GM23338 (cell line): ENCODE results near the gene SMIM45.

Experiments
- ATAC-seq: fragments of 200-7000 bp; cut with Tn5 transposase; 3 replicates; pipeline ENCODE4 v1.9.1; 2020
- DNase-seq: peaks from one replicate; pipeline ENCODE4 v3.0.0-alpha.2; 2015; ENCODE audit warnings: low spot score
- H2AFZ ChIP-seq: fragments of 200-600 bp; sonication (generic); 2 replicates; pipeline ENCODE4 v1.8.0; 2016; ENCODE audit warnings: antibody characterized with exemption, mild to moderate bottlenecking, moderate library complexity
- H3F3A ChIP-seq: fragments of 200-600 bp; sonication (generic); replicated peaks from 2 replicates; pipeline ENCODE4 v1.8.0; 2017; ENCODE audit warnings: antibody characterized with exemption, mixed run types, low read depth
- H3K27ac ChIP-seq: fragments of 200-600 bp; sonication (generic); 2 replicates; pipeline ENCODE4 v1.6.1; 2016; ENCODE audit warnings: low read depth
- H3K27me3 ChIP-seq: fragments of 200-600 bp; sonication (generic); 2 replicates; pipeline ENCODE4 v1.8.0; 2016; ENCODE audit warnings: mild to moderate bottlenecking, mixed run types, moderate library complexity; ENCODE audit not compliant: insufficient read depth
- H3K36me3 ChIP-seq: fragments of 200-600 bp; sonication (generic); 2 replicates; pipeline ENCODE4 v1.8.0; 2016; ENCODE audit warnings: mild to moderate bottlenecking; ENCODE audit not compliant: insufficient read depth
- H3K4me1 ChIP-seq: fragments of 200-600 bp; sonication (generic); 2 replicates; pipeline ENCODE4 v1.8.0; 2016; ENCODE audit warnings: mild to moderate bottlenecking, moderate library complexity; ENCODE audit not compliant: insufficient read depth
- H3K4me2 ChIP-seq: fragments of 200-600 bp; sonication (generic); 2 replicates; pipeline ENCODE4 v1.7.1; 2017; ENCODE audit warnings: mixed run types
- H3K4me3 ChIP-seq: fragments of 200-600 bp; sonication (generic); 2 replicates; pipeline ENCODE4 v1.6.1; 2016; ENCODE audit warnings: mixed run types
- H3K79me2 ChIP-seq: fragments of 200-600 bp; sonication (generic); replicated peaks from 2 replicates; pipeline ENCODE4 v1.8.0; 2017; ENCODE audit warnings: mild to moderate bottlenecking; ENCODE audit not compliant: insufficient read depth
- H3K9me2 ChIP-seq: fragments of 200-600 bp; sonication (generic); 2 replicates; pipeline ENCODE4 v1.8.0; 2017; ENCODE audit not compliant: insufficient read depth
- H4K20me1 ChIP-seq: fragments of 200-600 bp; sonication (generic); replicated peaks from 2 replicates; pipeline ENCODE4 v1.8.0; 2017; ENCODE audit warnings: mild to moderate bottlenecking; ENCODE audit not compliant: insufficient read depth
- H3K27ac Mint-ChIP-seq: 2 replicates; pipeline ENCODE4 v1.8.0; 2020; ENCODE audit warnings: inconsistent platforms, mild to moderate bottlenecking, moderate library complexity, mixed read lengths
- H3K27me3 Mint-ChIP-seq: 3 replicates; pipeline ENCODE4 v1.8.0; 2022; ENCODE audit warnings: low read depth, mild to moderate bottlenecking, moderate library complexity, mixed read lengths, inconsistent platforms; ENCODE audit not compliant: insufficient read depth, poor library complexity
- H3K36me3 Mint-ChIP-seq: 3 replicates; pipeline ENCODE4 v1.8.0; 2021; ENCODE audit warnings: low read depth, mild to moderate bottlenecking, inconsistent platforms, moderate library complexity, mixed read lengths
- H3K4me1 Mint-ChIP-seq: 3 replicates; pipeline ENCODE4 v1.8.0; 2020; ENCODE audit warnings: mild to moderate bottlenecking, inconsistent platforms, mixed read lengths
- H3K4me3 Mint-ChIP-seq: 3 replicates; pipeline ENCODE4 v1.8.0; 2021; ENCODE audit warnings: moderate library complexity, mild to moderate bottlenecking, inconsistent platforms, mixed read lengths
- H3K9me3 Mint-ChIP-seq: 3 replicates; pipeline ENCODE4 v1.8.0; 2020; ENCODE audit warnings: moderate library complexity, mild to moderate bottlenecking, inconsistent platforms, mixed read lengths
- EZH2 ChIP-seq: fragments of 200-600 bp; sonication (generic); IDR thresholded peaks from one replicate; pipeline ENCODE4 v1.8.0; 2017; ENCODE audit warnings: antibody characterized with exemption, mild to moderate bottlenecking, low read depth; ENCODE audit not compliant: unreplicated experiment
- STAT1 ChIP-seq: IDR thresholded peaks from one replicate; pipeline ENCODE4 v1.6.1; 2016; ENCODE audit warnings: antibody characterized with exemption; ENCODE audit not compliant: unreplicated experiment
- TF ChIP-seq, protein P1 (sequence below): IDR thresholded peaks from one replicate; pipeline ENCODE4 v1.6.1; 2018; ENCODE audit warnings: antibody characterized with exemption; ENCODE audit not compliant: unreplicated experiment
- TF ChIP-seq, protein P2 (sequence below): IDR thresholded peaks from 2 replicates; pipeline ENCODE4 v1.6.1; 2016; ENCODE audit warnings: antibody characterized with exemption

SMIM45 gene

DNA sequence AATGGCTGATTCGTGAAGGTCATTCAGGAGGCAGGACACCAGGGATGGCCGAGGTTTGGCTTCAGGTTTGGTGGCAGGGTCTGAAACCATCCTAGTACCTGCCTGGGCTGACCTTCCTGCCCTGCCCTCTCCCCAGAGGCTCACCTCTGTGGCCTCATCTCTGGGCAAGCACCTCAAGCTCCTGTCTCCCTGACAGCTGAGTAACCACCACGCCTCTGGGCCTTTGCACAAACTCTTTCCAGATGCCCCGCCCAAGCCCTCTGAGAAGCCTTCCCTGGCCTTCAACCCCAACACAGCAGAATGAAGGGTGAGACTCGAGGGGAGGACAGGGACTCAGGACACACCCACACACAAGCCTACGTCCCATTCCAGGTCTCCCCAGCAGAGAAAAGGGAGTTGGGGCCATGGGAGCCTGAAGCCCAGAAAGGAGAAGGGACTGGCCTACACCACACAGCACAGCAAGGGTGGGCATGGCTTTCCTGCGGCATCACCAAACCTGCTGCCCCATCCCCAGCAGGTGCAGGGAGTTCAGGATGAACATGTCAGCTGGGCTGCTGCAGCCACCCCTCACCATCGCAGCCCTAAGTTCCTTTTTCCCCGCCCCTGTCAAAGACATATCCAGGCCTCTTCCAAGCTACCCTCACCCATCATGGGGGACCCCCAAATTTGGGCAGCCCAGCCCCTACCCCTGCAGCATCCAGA lies 39.5 kb upstream of the SMIM45 start:
- Histone ChIP-seq H3K4me2 (no peak overlapping the region), H3K79me2 (no peaks in the 10 kb centered on the region), H2AFZ (no peak overlapping the region), H3K36me3 (no peaks in the 10 kb centered on the region), H3K9me2 (no peaks in the 10 kb centered on the region), H3K27me3 (peaks cover 93% of the 10 kb centered on the region), H3F3A (peaks cover 17% of the 10 kb centered on the region), H3K4me3 (no peak overlapping the region), H4K20me1 (peaks cover 8% of the 10 kb centered on the region), H3K4me1 (peaks cover 19% of the 10 kb centered on the region; the same call in 1 of the 2 replicates), H3K27ac (no peak overlapping the region)
- no peak for ATAC-seq
- Mint-ChIP-seq H3K4me3 (no peak overlapping the region; the same call in 2 of the 3 replicates), H3K36me3 (no peaks in the 10 kb centered on the region; the same call in 2 of the 3 replicates), H3K27me3 (peaks cover 80% of the 10 kb centered on the region), H3K27ac (no peak overlapping the region), H3K4me1 (peaks cover 22% of the 10 kb centered on the region), H3K9me3 (peaks cover 6% of the 10 kb centered on the region)
- no peak for DNase-seq
- no peak for TF ChIP-seq STAT1

DNA sequence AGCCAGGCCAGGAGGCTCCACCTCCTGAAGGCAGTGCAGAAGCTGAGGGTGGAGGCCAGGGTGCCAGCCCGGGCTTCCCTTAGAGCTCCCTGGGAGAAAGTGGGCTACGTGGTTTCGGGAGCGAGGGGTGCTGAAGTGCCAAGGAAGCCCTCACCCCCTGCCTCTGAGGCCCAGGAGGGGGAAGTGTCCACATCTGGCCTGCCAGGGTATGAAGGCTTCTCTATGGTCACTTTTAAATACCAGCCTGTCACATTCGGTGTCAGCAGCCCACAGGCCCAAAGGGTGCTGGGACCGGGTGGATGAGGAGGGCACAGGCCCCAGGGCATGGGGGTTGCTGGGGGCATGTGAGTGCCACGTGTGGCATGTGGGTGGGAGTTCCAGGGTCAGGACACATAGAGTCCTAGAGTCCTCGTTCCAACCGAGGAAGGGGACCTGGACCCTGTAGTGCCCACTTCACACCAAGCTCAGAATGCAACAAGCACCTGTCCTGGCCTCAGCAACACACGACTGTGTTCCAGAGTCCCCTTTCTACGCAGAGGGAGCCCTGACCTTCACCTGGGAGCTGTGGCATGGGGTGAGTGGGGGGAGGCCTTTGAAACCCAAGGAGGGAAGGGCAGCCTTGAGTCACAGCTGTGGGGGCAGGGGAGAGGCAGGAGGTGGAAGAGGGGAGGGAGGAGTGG lies 38.8 kb upstream of the SMIM45 start:
- peaks cover 84% of the 10 kb centered on the region for H3K27me3 Mint-ChIP-seq
- Histone ChIP-seq H3K4me2 (peak overlapping the region; percentile 60), H2AFZ (no peak overlapping the region), H3K27me3 (peaks cover 100% of the 10 kb centered on the region), H3K9me2 (no peaks in the 10 kb centered on the region), H3K79me2 (no peaks in the 10 kb centered on the region), H3K4me3 (no peak overlapping the region), H3K4me1 (peaks cover 13% of the 10 kb centered on the region; the same call in 1 of the 2 replicates), H3K36me3 (no peaks in the 10 kb centered on the region), H3K27ac (no peak overlapping the region), H3F3A (peaks cover 15% of the 10 kb centered on the region), H4K20me1 (peaks cover 4% of the 10 kb centered on the region)
- H3K9me3 Mint-ChIP-seq: peaks cover 6% of the 10 kb centered on the region
- peaks cover 22% of the 10 kb centered on the region for H3K4me1 Mint-ChIP-seq
- no peak for ATAC-seq
- DNase-seq: no peak
- peak; percentile 78 for TF ChIP-seq EZH2
- TF ChIP-seq, protein P1, sequence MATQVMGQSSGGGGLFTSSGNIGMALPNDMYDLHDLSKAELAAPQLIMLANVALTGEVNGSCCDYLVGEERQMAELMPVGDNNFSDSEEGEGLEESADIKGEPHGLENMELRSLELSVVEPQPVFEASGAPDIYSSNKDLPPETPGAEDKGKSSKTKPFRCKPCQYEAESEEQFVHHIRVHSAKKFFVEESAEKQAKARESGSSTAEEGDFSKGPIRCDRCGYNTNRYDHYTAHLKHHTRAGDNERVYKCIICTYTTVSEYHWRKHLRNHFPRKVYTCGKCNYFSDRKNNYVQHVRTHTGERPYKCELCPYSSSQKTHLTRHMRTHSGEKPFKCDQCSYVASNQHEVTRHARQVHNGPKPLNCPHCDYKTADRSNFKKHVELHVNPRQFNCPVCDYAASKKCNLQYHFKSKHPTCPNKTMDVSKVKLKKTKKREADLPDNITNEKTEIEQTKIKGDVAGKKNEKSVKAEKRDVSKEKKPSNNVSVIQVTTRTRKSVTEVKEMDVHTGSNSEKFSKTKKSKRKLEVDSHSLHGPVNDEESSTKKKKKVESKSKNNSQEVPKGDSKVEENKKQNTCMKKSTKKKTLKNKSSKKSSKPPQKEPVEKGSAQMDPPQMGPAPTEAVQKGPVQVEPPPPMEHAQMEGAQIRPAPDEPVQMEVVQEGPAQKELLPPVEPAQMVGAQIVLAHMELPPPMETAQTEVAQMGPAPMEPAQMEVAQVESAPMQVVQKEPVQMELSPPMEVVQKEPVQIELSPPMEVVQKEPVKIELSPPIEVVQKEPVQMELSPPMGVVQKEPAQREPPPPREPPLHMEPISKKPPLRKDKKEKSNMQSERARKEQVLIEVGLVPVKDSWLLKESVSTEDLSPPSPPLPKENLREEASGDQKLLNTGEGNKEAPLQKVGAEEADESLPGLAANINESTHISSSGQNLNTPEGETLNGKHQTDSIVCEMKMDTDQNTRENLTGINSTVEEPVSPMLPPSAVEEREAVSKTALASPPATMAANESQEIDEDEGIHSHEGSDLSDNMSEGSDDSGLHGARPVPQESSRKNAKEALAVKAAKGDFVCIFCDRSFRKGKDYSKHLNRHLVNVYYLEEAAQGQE: no peak
- TF ChIP-seq, protein P2, sequence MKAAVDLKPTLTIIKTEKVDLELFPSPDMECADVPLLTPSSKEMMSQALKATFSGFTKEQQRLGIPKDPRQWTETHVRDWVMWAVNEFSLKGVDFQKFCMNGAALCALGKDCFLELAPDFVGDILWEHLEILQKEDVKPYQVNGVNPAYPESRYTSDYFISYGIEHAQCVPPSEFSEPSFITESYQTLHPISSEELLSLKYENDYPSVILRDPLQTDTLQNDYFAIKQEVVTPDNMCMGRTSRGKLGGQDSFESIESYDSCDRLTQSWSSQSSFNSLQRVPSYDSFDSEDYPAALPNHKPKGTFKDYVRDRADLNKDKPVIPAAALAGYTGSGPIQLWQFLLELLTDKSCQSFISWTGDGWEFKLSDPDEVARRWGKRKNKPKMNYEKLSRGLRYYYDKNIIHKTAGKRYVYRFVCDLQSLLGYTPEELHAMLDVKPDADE: no peak
- peak overlapping the region; percentile 52 for H3K4me3 Mint-ChIP-seq
- H3K27ac Mint-ChIP-seq: no peak overlapping the region
- H3K36me3 Mint-ChIP-seq: no peaks in the 10 kb centered on the region; the same call in 2 of the 3 replicates
